Peyer's patch (tissue), 4 donors: ENCODE data around the gene MYOC.

ENCODE experiments used
- CTCF ChIP-seq, 6 experiments: fragments of 450-650 bp in 4 of 6; fragments of 200-600 bp in 2 of 6; sonication (generic) in 1 of 6; IDR thresholded peaks; one replicate each; pipeline ENCODE4 v1.5.1; 2017 to 2019; ENCODE audit warnings: antibody characterized with exemption in 6 of 6, mild to moderate bottlenecking in 3 of 6, moderate library complexity in 1 of 6
- POLR2A ChIP-seq, 2 donors: fragments of 450-650 bp; IDR thresholded peaks; one replicate each; pipeline ENCODE4 v1.5.1; 2017; ENCODE audit warnings: antibody characterized with exemption in 2 of 2, mild to moderate bottlenecking in 2 of 2, moderate library complexity in 2 of 2

GRCh38 chr1:171637928-171638576 lies 14.4 kb downstream of the MYOC start:
- no peak for TF ChIP-seq CTCF (IDR thresholded peaks at IDR 0.05)
- TF ChIP-seq POLR2A (IDR thresholded peaks at IDR 0.05) = no peak
